DND-41 (cell line): ENCODE results near the gene GRAMD2B.

ENCODE experiments used
- EZH2 ChIP-seq: IDR thresholded peaks from 3 replicates; pipeline ENCODE4 v1.6.1; 2012; ENCODE audit warnings: borderline replicate concordance, low read depth, mild to moderate bottlenecking, moderate library complexity, low read length, inconsistent platforms; ENCODE audit not compliant: severe bottlenecking
- TF ChIP-seq, protein P1 (sequence below): IDR thresholded peaks from 2 replicates; pipeline ENCODE4 v1.5.1; 2012; ENCODE audit warnings: borderline replicate concordance, low read length, moderate library complexity, mild to moderate bottlenecking; ENCODE audit not compliant: poor library complexity, severe bottlenecking; ENCODE audit errors: extremely low read depth

DNA sequence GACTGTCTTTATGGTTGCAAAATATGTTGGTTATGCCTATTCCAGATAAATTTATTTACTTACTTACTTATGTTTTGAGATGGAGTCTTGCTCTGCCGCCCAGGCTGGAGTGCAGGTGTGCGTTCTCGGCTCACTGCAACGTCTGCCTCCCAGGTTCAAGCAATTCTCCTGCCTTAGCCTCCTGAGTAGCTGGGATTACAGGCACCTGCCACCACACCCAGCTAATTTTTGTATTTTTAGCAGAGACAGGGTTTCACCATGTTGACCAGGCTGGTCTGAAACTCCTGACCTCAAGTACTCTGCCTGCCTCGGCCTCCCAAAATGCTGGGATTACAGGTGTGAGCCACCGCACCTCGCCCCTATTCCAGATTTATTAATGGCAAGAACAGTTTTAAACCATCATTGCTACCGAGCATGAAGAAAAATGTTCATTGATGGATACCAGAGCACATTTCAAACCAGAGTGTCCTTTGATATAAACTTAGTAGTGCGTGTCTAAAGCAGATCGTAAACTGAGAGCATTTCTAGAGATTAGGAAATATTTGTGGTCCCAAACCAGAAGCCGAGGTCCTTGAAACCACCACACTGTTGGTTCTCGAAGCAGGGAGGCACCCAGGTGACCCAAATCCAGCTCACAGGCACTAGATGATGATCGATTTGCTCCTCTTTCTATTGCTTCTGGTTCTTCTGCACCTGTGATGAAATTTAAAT is 85.2 kb downstream of the GRAMD2B start:
- no peak for TF ChIP-seq EZH2
- TF ChIP-seq, protein P1, sequence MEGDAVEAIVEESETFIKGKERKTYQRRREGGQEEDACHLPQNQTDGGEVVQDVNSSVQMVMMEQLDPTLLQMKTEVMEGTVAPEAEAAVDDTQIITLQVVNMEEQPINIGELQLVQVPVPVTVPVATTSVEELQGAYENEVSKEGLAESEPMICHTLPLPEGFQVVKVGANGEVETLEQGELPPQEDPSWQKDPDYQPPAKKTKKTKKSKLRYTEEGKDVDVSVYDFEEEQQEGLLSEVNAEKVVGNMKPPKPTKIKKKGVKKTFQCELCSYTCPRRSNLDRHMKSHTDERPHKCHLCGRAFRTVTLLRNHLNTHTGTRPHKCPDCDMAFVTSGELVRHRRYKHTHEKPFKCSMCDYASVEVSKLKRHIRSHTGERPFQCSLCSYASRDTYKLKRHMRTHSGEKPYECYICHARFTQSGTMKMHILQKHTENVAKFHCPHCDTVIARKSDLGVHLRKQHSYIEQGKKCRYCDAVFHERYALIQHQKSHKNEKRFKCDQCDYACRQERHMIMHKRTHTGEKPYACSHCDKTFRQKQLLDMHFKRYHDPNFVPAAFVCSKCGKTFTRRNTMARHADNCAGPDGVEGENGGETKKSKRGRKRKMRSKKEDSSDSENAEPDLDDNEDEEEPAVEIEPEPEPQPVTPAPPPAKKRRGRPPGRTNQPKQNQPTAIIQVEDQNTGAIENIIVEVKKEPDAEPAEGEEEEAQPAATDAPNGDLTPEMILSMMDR, result no peak
